SK-N-SH treated with all-trans-retinoic acid at 6 μM for 48 hours (cell line): ENCODE results near the gene AKR1C2.
"Not testable (repeated sequence)": the region's sequence is repeated elsewhere in the genome, so short reads cannot be mapped to it uniquely, and the experiment has no call there.

ENCODE experiments used
- ATAC-seq: fragments of 200-7000 bp; cut with Tn5 transposase; 3 replicates; pipeline ENCODE4 v1.9.1; 2020; ENCODE audit warnings: mild to moderate bottlenecking, moderate library complexity
- ARNTL ChIP-seq: fragments of 450-650 bp; formaldehyde crosslinking; IDR thresholded peaks from 2 replicates; pipeline ENCODE4 v1.5.0; 2020; ENCODE audit warnings: low read depth, mild to moderate bottlenecking, moderate library complexity, borderline replicate concordance
- BACH2 ChIP-seq: fragments of 250-450 bp; sonication (Bioruptor Pico); IDR thresholded peaks from 2 replicates; pipeline ENCODE4 v1.9.0; 2021; ENCODE audit warnings: mild to moderate bottlenecking, borderline replicate concordance
- CSDC2 ChIP-seq: fragments of 250-450 bp; sonication (Bioruptor Pico); IDR thresholded peaks from 2 replicates; pipeline ENCODE4 v1.5.0; 2020; ENCODE audit warnings: mild to moderate bottlenecking, moderate library complexity
- ESRRG ChIP-seq: fragments of 250-450 bp; sonication (Bioruptor Pico); IDR thresholded peaks from 2 replicates; pipeline ENCODE4 v1.6.1; 2021; ENCODE audit warnings: mild to moderate bottlenecking
- GLIS3 ChIP-seq: fragments of 250-450 bp; sonication (Bioruptor Pico); IDR thresholded peaks from 2 replicates; pipeline ENCODE4 v1.5.0; 2020; ENCODE audit warnings: mild to moderate bottlenecking, moderate library complexity
- ISL1 ChIP-seq: fragments of 250-450 bp; sonication (Bioruptor Pico); IDR thresholded peaks from 2 replicates; pipeline ENCODE4 v2.1.2; 2022; ENCODE audit warnings: mild to moderate bottlenecking, moderate library complexity
- PPARA ChIP-seq: fragments of 250-450 bp; sonication (Bioruptor Pico); IDR thresholded peaks from 2 replicates; pipeline ENCODE4 v1.5.0; 2020; ENCODE audit warnings: mild to moderate bottlenecking, borderline replicate concordance
- RARB ChIP-seq: fragments of 250-450 bp; sonication (Bioruptor Pico); IDR thresholded peaks from 2 replicates; pipeline ENCODE4 v1.8.0; 2021; ENCODE audit warnings: mild to moderate bottlenecking, moderate library complexity
- SNAI2 ChIP-seq: fragments of 250-450 bp; sonication (Bioruptor Pico); IDR thresholded peaks from 2 replicates; pipeline ENCODE4 v1.5.0; 2020; ENCODE audit warnings: mild to moderate bottlenecking, moderate library complexity
- TSHZ2 ChIP-seq: fragments of 250-450 bp; sonication (Bioruptor Pico); IDR thresholded peaks from 2 replicates; pipeline ENCODE4 v1.5.0; 2020; ENCODE audit warnings: mild to moderate bottlenecking, moderate library complexity
- ZC3H10 ChIP-seq: fragments of 250-450 bp; sonication (Bioruptor Pico); IDR thresholded peaks from 2 replicates; pipeline ENCODE4 v1.5.1; 2021; ENCODE audit warnings: mild to moderate bottlenecking, moderate library complexity
- ZFP3 ChIP-seq: fragments of 250-450 bp; sonication (Bioruptor Pico); IDR thresholded peaks from 2 replicates; pipeline ENCODE4 v1.5.0; 2020; ENCODE audit warnings: mild to moderate bottlenecking, moderate library complexity
- ZFP30 ChIP-seq: fragments of 450-650 bp; formaldehyde crosslinking; IDR thresholded peaks from 2 replicates; pipeline ENCODE4 v1.5.0; 2022; ENCODE audit warnings: mild to moderate bottlenecking, moderate library complexity
- ZNF565 ChIP-seq: fragments of 450-650 bp; formaldehyde crosslinking; conservative IDR thresholded peaks from 2 replicates; pipeline ENCODE4 v1.5.0; 2020; ENCODE audit warnings: low read depth, mild to moderate bottlenecking, moderate library complexity
- ZNF70 ChIP-seq: fragments of 450-650 bp; formaldehyde crosslinking; IDR thresholded peaks from 2 replicates; pipeline ENCODE4 v1.5.0; 2020; ENCODE audit warnings: mild to moderate bottlenecking, moderate library complexity
- ZNF8 ChIP-seq: fragments of 450-650 bp; formaldehyde crosslinking; IDR thresholded peaks from 2 replicates; pipeline ENCODE4 v1.5.0; 2020; ENCODE audit warnings: mild to moderate bottlenecking, moderate library complexity
- TF ChIP-seq, protein P1 (sequence below): fragments of 250-450 bp; sonication (Bioruptor Pico); IDR thresholded peaks from 2 replicates; pipeline ENCODE4 v1.5.1; 2020; ENCODE audit warnings: low read depth, mild to moderate bottlenecking, moderate library complexity
- TF ChIP-seq, protein P2 (sequence below): fragments of 250-450 bp; sonication (Bioruptor Pico); IDR thresholded peaks from 2 replicates; pipeline ENCODE4 v1.8.0; 2020; ENCODE audit warnings: mild to moderate bottlenecking, moderate library complexity, borderline replicate concordance
- TF ChIP-seq, protein P3 (sequence below): fragments of 250-450 bp; sonication (Bioruptor Pico); IDR thresholded peaks from 2 replicates; pipeline ENCODE4 v1.8.0; 2021; ENCODE audit warnings: low read depth, mild to moderate bottlenecking, moderate library complexity, borderline replicate concordance

The AKR1C2 gene

GRCh38 chr10:4943821-4944220 lies 59.8 kb downstream of the AKR1C2 start:
- ATAC-seq = no peak
- TF ChIP-seq ESRRG (CRISPR knock-in tag) = no peak
- no peak for TF ChIP-seq SNAI2 (CRISPR knock-in tag)
- TF ChIP-seq, protein P1, sequence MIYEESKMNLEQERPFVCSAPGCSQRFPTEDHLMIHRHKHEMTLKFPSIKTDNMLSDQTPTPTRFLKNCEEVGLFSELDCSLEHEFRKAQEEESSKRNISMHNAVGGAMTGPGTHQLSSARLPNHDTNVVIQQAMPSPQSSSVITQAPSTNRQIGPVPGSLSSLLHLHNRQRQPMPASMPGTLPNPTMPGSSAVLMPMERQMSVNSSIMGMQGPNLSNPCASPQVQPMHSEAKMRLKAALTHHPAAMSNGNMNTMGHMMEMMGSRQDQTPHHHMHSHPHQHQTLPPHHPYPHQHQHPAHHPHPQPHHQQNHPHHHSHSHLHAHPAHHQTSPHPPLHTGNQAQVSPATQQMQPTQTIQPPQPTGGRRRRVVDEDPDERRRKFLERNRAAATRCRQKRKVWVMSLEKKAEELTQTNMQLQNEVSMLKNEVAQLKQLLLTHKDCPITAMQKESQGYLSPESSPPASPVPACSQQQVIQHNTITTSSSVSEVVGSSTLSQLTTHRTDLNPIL (CRISPR knock-in tag) = no peak
- no peak for TF ChIP-seq BACH2 (CRISPR knock-in tag)

GRCh38 chr10:4943416-4943815 lies 60.2 kb downstream of the AKR1C2 start:
- not testable (repeated sequence) for ATAC-seq

DNA sequence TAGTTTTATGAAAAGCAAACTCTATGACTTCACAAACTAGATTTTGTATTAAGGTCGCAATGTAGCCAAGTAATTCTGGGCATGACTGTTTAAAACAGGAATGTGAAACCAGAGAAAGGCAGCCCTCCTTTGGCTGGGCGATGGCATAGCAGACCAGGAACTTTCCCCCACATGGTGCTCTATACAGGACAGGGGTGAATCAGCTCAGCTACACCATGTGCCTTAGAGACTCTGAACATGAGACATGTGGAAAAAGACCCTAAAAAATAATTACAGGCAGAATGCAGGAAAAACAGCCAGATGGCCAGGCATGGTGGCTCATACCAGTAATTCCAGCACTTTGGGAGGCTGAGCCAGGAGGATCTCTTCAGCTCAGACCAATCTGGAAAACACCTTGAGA lies 60.7 kb downstream of the AKR1C2 start:
- ATAC-seq = peak; percentile 94

- no peak for ATAC-seq
These were observed 61.9 kb downstream of the AKR1C2 start for GRCh38 chr10:4941540-4942330.

DNA sequence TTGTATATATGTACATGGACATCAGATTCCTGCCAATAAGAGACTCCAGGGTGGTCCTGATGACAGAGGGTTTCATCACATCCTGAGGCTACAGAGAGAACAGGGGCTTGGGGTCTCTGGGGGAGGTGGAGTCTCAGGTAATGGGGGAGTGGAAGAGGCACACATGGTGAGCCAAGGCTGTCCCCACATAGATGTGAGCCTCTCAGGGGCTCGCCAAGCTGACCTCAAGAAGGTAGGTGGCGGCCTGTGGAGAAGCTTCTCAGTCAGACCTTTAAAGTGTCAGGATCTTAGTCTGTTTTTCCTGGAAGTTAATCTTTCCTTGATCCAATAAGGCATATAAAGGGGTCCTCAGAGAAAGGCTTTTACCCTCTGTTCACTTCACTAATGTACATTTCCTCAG lies 62.7 kb downstream of the AKR1C2 start:
- not testable (repeated sequence) for ATAC-seq

More at GRCh38 chr10:4941540-4942330, 61.9 kb downstream of the AKR1C2 start:
- TF ChIP-seq ZNF565 (CRISPR knock-in tag) (no peak), CSDC2 (CRISPR knock-in tag) (no peak), ZNF8 (CRISPR knock-in tag) (no peak), ESRRG (CRISPR knock-in tag) (no peak), ARNTL (no peak), ISL1 (CRISPR knock-in tag) (no peak), GLIS3 (CRISPR knock-in tag) (no peak), BACH2 (CRISPR knock-in tag) (no peak), RARB (CRISPR knock-in tag) (no peak), PPARA (CRISPR knock-in tag) (no peak), ZC3H10 (CRISPR knock-in tag) (no peak), ZNF70 (no peak), TSHZ2 (no peak), ZFP30 (no peak), ZFP3 (CRISPR knock-in tag) (no peak)
- TF ChIP-seq, protein P2, sequence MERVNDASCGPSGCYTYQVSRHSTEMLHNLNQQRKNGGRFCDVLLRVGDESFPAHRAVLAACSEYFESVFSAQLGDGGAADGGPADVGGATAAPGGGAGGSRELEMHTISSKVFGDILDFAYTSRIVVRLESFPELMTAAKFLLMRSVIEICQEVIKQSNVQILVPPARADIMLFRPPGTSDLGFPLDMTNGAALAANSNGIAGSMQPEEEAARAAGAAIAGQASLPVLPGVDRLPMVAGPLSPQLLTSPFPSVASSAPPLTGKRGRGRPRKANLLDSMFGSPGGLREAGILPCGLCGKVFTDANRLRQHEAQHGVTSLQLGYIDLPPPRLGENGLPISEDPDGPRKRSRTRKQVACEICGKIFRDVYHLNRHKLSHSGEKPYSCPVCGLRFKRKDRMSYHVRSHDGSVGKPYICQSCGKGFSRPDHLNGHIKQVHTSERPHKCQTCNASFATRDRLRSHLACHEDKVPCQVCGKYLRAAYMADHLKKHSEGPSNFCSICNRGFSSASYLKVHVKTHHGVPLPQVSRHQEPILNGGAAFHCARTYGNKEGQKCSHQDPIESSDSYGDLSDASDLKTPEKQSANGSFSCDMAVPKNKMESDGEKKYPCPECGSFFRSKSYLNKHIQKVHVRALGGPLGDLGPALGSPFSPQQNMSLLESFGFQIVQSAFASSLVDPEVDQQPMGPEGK (CRISPR knock-in tag) = no peak
- TF ChIP-seq, protein P3, sequence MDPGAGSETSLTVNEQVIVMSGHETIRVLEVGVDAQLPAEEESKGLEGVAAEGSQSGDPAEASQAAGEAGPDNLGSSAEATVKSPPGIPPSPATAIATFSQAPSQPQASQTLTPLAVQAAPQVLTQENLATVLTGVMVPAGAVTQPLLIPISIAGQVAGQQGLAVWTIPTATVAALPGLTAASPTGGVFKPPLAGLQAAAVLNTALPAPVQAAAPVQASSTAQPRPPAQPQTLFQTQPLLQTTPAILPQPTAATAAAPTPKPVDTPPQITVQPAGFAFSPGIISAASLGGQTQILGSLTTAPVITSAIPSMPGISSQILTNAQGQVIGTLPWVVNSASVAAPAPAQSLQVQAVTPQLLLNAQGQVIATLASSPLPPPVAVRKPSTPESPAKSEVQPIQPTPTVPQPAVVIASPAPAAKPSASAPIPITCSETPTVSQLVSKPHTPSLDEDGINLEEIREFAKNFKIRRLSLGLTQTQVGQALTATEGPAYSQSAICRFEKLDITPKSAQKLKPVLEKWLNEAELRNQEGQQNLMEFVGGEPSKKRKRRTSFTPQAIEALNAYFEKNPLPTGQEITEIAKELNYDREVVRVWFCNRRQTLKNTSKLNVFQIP (CRISPR knock-in tag) = no peak
- TF ChIP-seq, all 23 proteins: peak for 0

DNA sequence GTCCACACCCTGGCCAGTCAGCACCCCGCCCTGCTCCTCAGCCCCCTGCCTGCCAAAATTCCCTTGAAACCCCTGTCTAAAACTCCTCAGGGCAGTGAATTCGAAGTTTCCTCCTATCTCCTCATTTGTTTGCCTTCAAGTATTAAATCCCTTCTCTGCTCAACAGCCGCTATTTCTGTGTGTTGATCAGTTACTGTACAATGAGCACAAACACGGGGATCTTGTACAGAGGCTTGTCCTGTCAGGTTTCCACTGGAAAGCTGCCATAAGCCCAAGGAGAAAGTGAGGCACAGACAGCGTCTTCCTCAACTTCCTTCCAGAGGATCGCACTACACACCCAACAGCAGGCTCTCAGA lies 63.6 kb downstream of the AKR1C2 start:
- not testable (repeated sequence) for ATAC-seq
